Trophoblast cell (in vitro differentiated cells and primary cell): ENCODE data around the gene TSPAN9.

Experiments
- DNase-seq, 2 donors: peaks; one replicate each; pipeline ENCODE4 v3.0.0-alpha.2; 2016
- H2AFZ ChIP-seq: 2 replicates; pipeline ENCODE4 v1.6.1; 2013; ENCODE audit warnings: low read length, moderate library complexity, mild to moderate bottlenecking; ENCODE audit not compliant: insufficient read depth, poor library complexity
- H2AK5ac ChIP-seq: 2 replicates; pipeline ENCODE4 v1.6.1; 2013; ENCODE audit warnings: mild to moderate bottlenecking, low read length
- H2BK120ac ChIP-seq: 2 replicates; pipeline ENCODE4 v1.6.1; 2013; ENCODE audit warnings: low read length, mild to moderate bottlenecking, moderate library complexity; ENCODE audit not compliant: insufficient read depth, poor library complexity
- H2BK12ac ChIP-seq: 2 replicates; pipeline ENCODE4 v1.6.1; 2013; ENCODE audit warnings: mild to moderate bottlenecking, low read length, moderate library complexity
- H2BK5ac ChIP-seq: 2 replicates; pipeline ENCODE4 v1.6.1; 2013; ENCODE audit warnings: low read length, low read depth, moderate library complexity, mild to moderate bottlenecking; ENCODE audit not compliant: poor library complexity
- H3K14ac ChIP-seq: 2 replicates; pipeline ENCODE4 v1.6.1; 2013; ENCODE audit warnings: mild to moderate bottlenecking, low read length
- H3K18ac ChIP-seq: 2 replicates; pipeline ENCODE4 v1.6.1; 2013; ENCODE audit warnings: mild to moderate bottlenecking, low read length
- H3K23ac ChIP-seq: 2 replicates; pipeline ENCODE4 v1.6.1; 2013; ENCODE audit warnings: low read length
- H3K27ac ChIP-seq: 2 replicates; pipeline ENCODE4 v1.5.1; 2013; ENCODE audit warnings: low read depth, mild to moderate bottlenecking, inconsistent platforms, low read length, moderate library complexity
- H3K27me3 ChIP-seq: 2 replicates; pipeline ENCODE4 v1.6.1; 2013; ENCODE audit warnings: inconsistent platforms, mild to moderate bottlenecking, low read length, moderate library complexity; ENCODE audit not compliant: insufficient read depth
- H3K36me3 ChIP-seq, 2 experiments: 1 replicate in 1 of 2; 2 replicates in 1 of 2; pipeline ENCODE4 v1.6.1; 2013; ENCODE audit warnings: low read length in 2 of 2, mild to moderate bottlenecking in 2 of 2, moderate library complexity in 1 of 2; ENCODE audit not compliant: insufficient read depth in 2 of 2, control insufficient read depth in 1 of 2
- H3K4ac ChIP-seq: 2 replicates; pipeline ENCODE4 v1.6.1; 2013; ENCODE audit warnings: low read depth, mild to moderate bottlenecking, low read length, moderate library complexity
- H3K4me1 ChIP-seq, 2 experiments: 1 replicate in 1 of 2; 2 replicates in 1 of 2; pipeline ENCODE4 v1.6.1; 2013; ENCODE audit warnings: low read length in 2 of 2, mild to moderate bottlenecking in 2 of 2, moderate library complexity in 1 of 2; ENCODE audit not compliant: insufficient read depth in 2 of 2, control insufficient read depth in 1 of 2
- H3K4me2 ChIP-seq: 2 replicates; pipeline ENCODE4 v1.6.1; 2013; ENCODE audit warnings: inconsistent platforms, mild to moderate bottlenecking, low read length, moderate library complexity
- H3K4me3 ChIP-seq: 2 replicates; pipeline ENCODE4 v1.5.1; 2013; ENCODE audit warnings: mild to moderate bottlenecking, low read depth, low read length, inconsistent platforms
- H3K79me1 ChIP-seq: one replicate; pipeline ENCODE4 v1.6.1; 2013; ENCODE audit warnings: low read length
- H3K79me2 ChIP-seq: 2 replicates; pipeline ENCODE4 v1.6.1; 2013; ENCODE audit warnings: low read length, mild to moderate bottlenecking; ENCODE audit not compliant: control insufficient read depth, insufficient read depth, poor library complexity
- H3K9ac ChIP-seq: 2 replicates; pipeline ENCODE4 v1.6.1; 2013; ENCODE audit warnings: mild to moderate bottlenecking, low read length
- H3K9me3 ChIP-seq: 2 replicates; pipeline ENCODE4 v1.6.1; 2013; ENCODE audit warnings: low read depth, mild to moderate bottlenecking, control low read depth, inconsistent platforms, low read length; ENCODE audit not compliant: insufficient read depth
- H4K12ac ChIP-seq: 2 replicates; pipeline ENCODE4 v1.6.1; 2013; ENCODE audit warnings: low read depth, mild to moderate bottlenecking, low read length, moderate library complexity
- H4K8ac ChIP-seq: 2 replicates; pipeline ENCODE4 v1.6.1; 2013; ENCODE audit warnings: low read depth, mild to moderate bottlenecking, low read length, moderate library complexity
- H4K91ac ChIP-seq: one replicate; pipeline ENCODE4 v1.6.1; 2013; ENCODE audit warnings: low read depth, mild to moderate bottlenecking, low read length, moderate library complexity
- WGBS: extraction: QIAGEN DNeasy Blood & Tissue Kit; methylation state at CpG from one replicate; pipeline ENCODE4 v1.1.7; 2013; ENCODE audit warnings: missing lambda C conversion rate; ENCODE audit not compliant: insufficient read length, insufficient coverage; ENCODE audit errors: extremely low coverage; 5-methylcytosine and 5-hydroxymethylcytosine counted together

The TSPAN9 gene

GRCh38 chr12:3276226-3276625 is 199.0 kb downstream of the TSPAN9 start:
- Histone ChIP-seq H4K8ac (no peak overlapping the region), H2BK120ac (no peak overlapping the region), H3K4me3 (no peak overlapping the region), H3K27me3 (no peaks in the 10 kb centered on the region), H3K18ac (no peak overlapping the region), H4K91ac (no peak overlapping the region), H3K9me3 (peaks cover 2% of the 10 kb centered on the region), H3K36me3 (peaks cover 0 to 3% of the 10 kb centered on the region in 2 experiments), H4K12ac (no peak overlapping the region), H3K23ac (no peak overlapping the region), H3K79me1 (no peaks in the 10 kb centered on the region), H3K14ac (no peak overlapping the region), H3K79me2 (no peaks in the 10 kb centered on the region), H2AK5ac (no peak overlapping the region), H3K9ac (no peak overlapping the region), H2AFZ (no peak overlapping the region), H3K4me1 (no peaks in the 10 kb centered on the region), H3K27ac (no peak overlapping the region), H3K4ac (no peak overlapping the region), H2BK12ac (no peak overlapping the region), H2BK5ac (no peak overlapping the region), H3K4me2 (no peak overlapping the region)
- DNase-seq, result no peak
- WGBS, result no CpG with 5 or more reads among the region's 14 CpGs

GRCh38 chr12:3277306-3277943 is 200.2 kb downstream of the TSPAN9 start:
- H2BK5ac ChIP-seq, result no peak overlapping the region
- no peak overlapping the region for H3K27ac ChIP-seq
- no peaks in the 10 kb centered on the region for H3K79me1 ChIP-seq
- no peaks in the 10 kb centered on the region for H3K79me2 ChIP-seq
- H3K14ac ChIP-seq, result no peak overlapping the region
- H2AFZ ChIP-seq, result no peak overlapping the region
- no peaks in the 10 kb centered on the region for H3K27me3 ChIP-seq
- DNase-seq, result no peak
- peaks cover 2% of the 10 kb centered on the region for H3K9me3 ChIP-seq
- no peak overlapping the region for H3K4me3 ChIP-seq
- H2BK120ac ChIP-seq, result no peak overlapping the region
- no peak overlapping the region for H3K4ac ChIP-seq
- peaks cover 0 to 2% of the 10 kb centered on the region in 2 experiments for H3K4me1 ChIP-seq
- no peak overlapping the region for H3K9ac ChIP-seq
- no peak overlapping the region for H2AK5ac ChIP-seq
- H4K8ac ChIP-seq, result no peak overlapping the region
- H3K18ac ChIP-seq, result no peak overlapping the region
- H4K91ac ChIP-seq, result no peak overlapping the region
- H3K4me2 ChIP-seq, result no peak overlapping the region
- peaks cover 2 to 3% of the 10 kb centered on the region in 2 experiments for H3K36me3 ChIP-seq
- H3K23ac ChIP-seq, result no peak overlapping the region
- no CpG with 5 or more reads among the region's 18 CpGs for WGBS
- H2BK12ac ChIP-seq, result no peak overlapping the region
- no peak overlapping the region for H4K12ac ChIP-seq

- Histone ChIP-seq H4K8ac (no peak overlapping the region), H4K91ac (no peak overlapping the region), H3K27me3 (no peaks in the 10 kb centered on the region), H3K4me1 (peaks cover 0 to 2% of the 10 kb centered on the region in 2 experiments), H3K23ac (no peak overlapping the region), H3K14ac (no peak overlapping the region), H3K27ac (no peak overlapping the region), H2BK120ac (no peak overlapping the region), H3K4me3 (no peak overlapping the region), H3K9ac (no peak overlapping the region), H3K79me2 (no peaks in the 10 kb centered on the region), H4K12ac (no peak overlapping the region), H3K36me3 (peaks cover 2 to 10% of the 10 kb centered on the region in 2 experiments), H3K79me1 (no peaks in the 10 kb centered on the region), H2BK5ac (no peak overlapping the region), H3K9me3 (no peaks in the 10 kb centered on the region), H2AK5ac (no peak overlapping the region), H2BK12ac (no peak overlapping the region), H3K4me2 (no peak overlapping the region), H3K18ac (no peak overlapping the region), H3K4ac (no peak overlapping the region), H2AFZ (no peak overlapping the region)
- DNase-seq, result no peak
- WGBS, result no CpG with 5 or more reads among the region's 5 CpGs
Observed at GRCh38 chr12:3278681-3279414, 201.7 kb downstream of the TSPAN9 start.

GRCh38 chr12:3279415-3279780 is 202.2 kb downstream of the TSPAN9 start:
- no peak overlapping the region for H2BK5ac ChIP-seq
- no peak overlapping the region for H2AK5ac ChIP-seq
- no peak overlapping the region for H4K91ac ChIP-seq
- no peaks in the 10 kb centered on the region for H3K79me2 ChIP-seq
- H3K36me3 ChIP-seq, result peaks cover 6 to 9% of the 10 kb centered on the region in 2 experiments
- DNase-seq, result no peak
- no peak overlapping the region for H4K12ac ChIP-seq
- H3K4me2 ChIP-seq, result no peak overlapping the region
- no peak overlapping the region for H3K14ac ChIP-seq
- H3K4me1 ChIP-seq, result peaks cover 0 to 2% of the 10 kb centered on the region in 2 experiments
- no peak overlapping the region for H3K4ac ChIP-seq
- no peak overlapping the region for H2AFZ ChIP-seq
- H3K9me3 ChIP-seq, result no peaks in the 10 kb centered on the region
- no peak overlapping the region for H3K9ac ChIP-seq
- H4K8ac ChIP-seq, result no peak overlapping the region
- no peaks in the 10 kb centered on the region for H3K27me3 ChIP-seq
- H2BK12ac ChIP-seq, result no peak overlapping the region
- no peaks in the 10 kb centered on the region for H3K79me1 ChIP-seq
- no peak overlapping the region for H3K4me3 ChIP-seq
- no peak overlapping the region for H3K27ac ChIP-seq
- no CpG with 5 or more reads among the region's 10 CpGs for WGBS
- no peak overlapping the region for H3K18ac ChIP-seq
- no peak overlapping the region for H2BK120ac ChIP-seq
- H3K23ac ChIP-seq, result no peak overlapping the region
